Caco-2 (cell line): ENCODE data around the gene USP34. TPM values are rescaled to one million over a fixed set of nuclear protein-coding genes. Genes with fewer than 3 reads are reported as not detected.

Experiments
- BruUV-seq: library from RNA; stranded (reverse); fragments of 400-500 nt; replicated peaks from 2 replicates; lab custom pipeline; 2021; lab: Mats Ljungman, UMichigan
- CTCF ChIA-PET: fragments of 300-600 bp; sonication (Branson Sonifier 250); formaldehyde crosslinking; loops from one replicate; lab custom pipeline; 2022; ENCODE audit warnings: antibody characterized with exemption; lab: Charles Lee
- POLR2A ChIA-PET: fragments of 300-600 bp; sonication (Branson Sonifier 250); formaldehyde crosslinking; loops from one replicate; lab custom pipeline; 2022; ENCODE audit warnings: antibody characterized with exemption; lab: Charles Lee
- DNase-seq, 2 experiments: peaks; one replicate each; pipeline versions ENCODE4 v3.0.0 to v3.0.0-alpha.2; 2020 to 2022
- H3K27me3 ChIP-seq: replicated peaks from 2 replicates; pipeline ENCODE4 v1.6.0; 2011; ENCODE audit warnings: low read length; ENCODE audit not compliant: control insufficient read depth, insufficient read depth
- H3K36me3 ChIP-seq: 2 replicates; pipeline ENCODE4 v1.5.1; 2011; ENCODE audit warnings: low read length; ENCODE audit not compliant: control insufficient read depth, insufficient read depth
- H3K4me1 ChIP-seq: fragments of 250-450 bp; sonication (Bioruptor Pico); 2 replicates; pipeline ENCODE4 v1.5.1; 2020; ENCODE audit warnings: mild to moderate bottlenecking
- H3K4me3 ChIP-seq: 2 replicates; pipeline ENCODE4 v1.5.1; 2011; ENCODE audit warnings: low read depth, mild to moderate bottlenecking, control low read depth, low read length
- H3K9me3 ChIP-seq: fragments of 250-450 bp; sonication (Bioruptor Pico); 2 replicates; pipeline ENCODE4 v1.5.1; 2020; ENCODE audit warnings: mild to moderate bottlenecking, moderate library complexity
- H3K27ac Mint-ChIP-seq: one replicate; pipeline ENCODE4 v1.8.0; 2022; ENCODE audit warnings: mixed read lengths; ENCODE audit not compliant: unreplicated experiment
- H3K27me3 Mint-ChIP-seq: one replicate; pipeline ENCODE4 v1.8.0; 2022; ENCODE audit warnings: mixed read lengths; ENCODE audit not compliant: insufficient read depth, unreplicated experiment
- H3K36me3 Mint-ChIP-seq: one replicate; pipeline ENCODE4 v1.8.0; 2022; ENCODE audit warnings: mild to moderate bottlenecking, mixed read lengths; ENCODE audit not compliant: insufficient read depth, unreplicated experiment
- H3K4me1 Mint-ChIP-seq: one replicate; pipeline ENCODE4 v1.8.0; 2022; ENCODE audit warnings: low read depth, mixed read lengths; ENCODE audit not compliant: unreplicated experiment
- H3K4me3 Mint-ChIP-seq: one replicate; pipeline ENCODE4 v1.8.0; 2022; ENCODE audit warnings: mild to moderate bottlenecking, moderate library complexity, mixed read lengths; ENCODE audit not compliant: unreplicated experiment
- H3K9me3 Mint-ChIP-seq: one replicate; pipeline ENCODE4 v1.8.0; 2022; ENCODE audit warnings: mixed read lengths; ENCODE audit not compliant: unreplicated experiment
- CTCF ChIP-seq, 2 experiments: fragments of 200-600 bp in 1 of 2; IDR thresholded peaks; 1 replicate in 1 of 2; 2 replicates in 1 of 2; pipeline versions ENCODE4 v1.5.1 to v1.8.0; 2011 to 2022; ENCODE audit warnings: antibody characterized with exemption in 1 of 2, control low read depth in 1 of 2, inconsistent platforms in 1 of 2, low read depth in 1 of 2, low read length in 1 of 2, mild to moderate bottlenecking in 1 of 2, moderate library complexity in 1 of 2; ENCODE audit not compliant: insufficient read depth in 1 of 2, severe bottlenecking in 1 of 2, unreplicated experiment in 1 of 2
- intact Hi-C: fragments of 100-400 bp; cut with micrococcal nuclease; formaldehyde crosslinking; loops from one replicate; pipeline ENCODE4 v1.10.0; 2022; ENCODE audit not compliant: unreplicated experiment
- total RNA-seq: library from RNA; stranded (reverse); gene quantifications from 2 replicates; pipeline ENCODE4 v1.2.3, GENCODE V29; 2022

The USP34 gene
- total RNA-seq, 1 experiment from 2014 or later = 100 TPM

GRCh38 chr2:61512768-61513398 is 42.0 kb upstream of the USP34 start:
- peaks cover 97% of the 10 kb centered on the region for H3K36me3 Mint-ChIP-seq
- BruUV-seq = no TSS peak
- POLR2A ChIA-PET = no interaction called here
- Histone ChIP-seq H3K4me3 (no peak overlapping the region), H3K9me3 (no peaks in the 10 kb centered on the region), H3K36me3 (peaks cover 3% of the 10 kb centered on the region), H3K4me1 (peaks cover 19% of the 10 kb centered on the region; the same call in 1 of the 2 replicates), H3K27me3 (no peaks in the 10 kb centered on the region)
- H3K4me1 Mint-ChIP-seq = no peaks in the 10 kb centered on the region
- no peaks in the 10 kb centered on the region for H3K27me3 Mint-ChIP-seq
- DNase-seq = no peak
- H3K27ac Mint-ChIP-seq = no peak overlapping the region
- TF ChIP-seq CTCF (IDR thresholded peaks at IDR 0.05; ENCODE audit: insufficient read depth in 1 of 2, low read depth in 1 of 2, low read length in 1 of 2, severe bottlenecking in 1 of 2, unreplicated experiment in 1 of 2) = no peak
- no peaks in the 10 kb centered on the region for H3K9me3 Mint-ChIP-seq
- no peak overlapping the region for H3K4me3 Mint-ChIP-seq
- intact Hi-C loops = no loop called here
- CTCF ChIA-PET = no interaction called here

GRCh38 chr2:61510674-61511671 is 40.1 kb upstream of the USP34 start:
- intact Hi-C loops = no loop called here
- BruUV-seq = no TSS peak
- H3K27ac Mint-ChIP-seq = no peak overlapping the region
- peaks cover 3% of the 10 kb centered on the region for H3K36me3 ChIP-seq
- H3K9me3 Mint-ChIP-seq = no peaks in the 10 kb centered on the region
- peaks cover 19% of the 10 kb centered on the region; the same call in 1 of the 2 replicates for H3K4me1 ChIP-seq
- no peaks in the 10 kb centered on the region for H3K4me1 Mint-ChIP-seq
- ChIA-PET POLR2A (interaction anchor here (0.6 kb wide), 1 partner anchor 100 kb away, joined by 5 read pairs; no protein-coding TSS in a partner anchor), CTCF (no interaction called here)
- H3K9me3 ChIP-seq = no peaks in the 10 kb centered on the region
- peak; percentile 55 to 56 for DNase-seq
- TF ChIP-seq CTCF (IDR thresholded peaks at IDR 0.05; ENCODE audit: insufficient read depth in 1 of 2, low read depth in 1 of 2, low read length in 1 of 2, severe bottlenecking in 1 of 2, unreplicated experiment in 1 of 2) = no peak
- peaks cover 97% of the 10 kb centered on the region for H3K36me3 Mint-ChIP-seq
- H3K27me3 ChIP-seq = no peaks in the 10 kb centered on the region
- no peak overlapping the region for H3K4me3 ChIP-seq
- H3K4me3 Mint-ChIP-seq = no peak overlapping the region
- H3K27me3 Mint-ChIP-seq = no peaks in the 10 kb centered on the region

- no peak for TF ChIP-seq CTCF (IDR thresholded peaks at IDR 0.05; ENCODE audit: insufficient read depth in 1 of 2, low read depth in 1 of 2, low read length in 1 of 2, severe bottlenecking in 1 of 2, unreplicated experiment in 1 of 2)
- no TSS peak for BruUV-seq
- Histone ChIP-seq H3K36me3 (peaks cover 3% of the 10 kb centered on the region), H3K4me3 (no peak overlapping the region), H3K4me1 (no peaks in the 10 kb centered on the region), H3K27me3 (no peaks in the 10 kb centered on the region), H3K9me3 (no peaks in the 10 kb centered on the region)
- no peak for DNase-seq
- intact Hi-C loops = no loop called here
- POLR2A ChIA-PET = no interaction called here
- peaks cover 91% of the 10 kb centered on the region for H3K36me3 Mint-ChIP-seq
- CTCF ChIA-PET = no interaction called here
- H3K4me3 Mint-ChIP-seq = no peak overlapping the region
- no peaks in the 10 kb centered on the region for H3K4me1 Mint-ChIP-seq
- H3K27ac Mint-ChIP-seq = no peak overlapping the region
- H3K9me3 Mint-ChIP-seq = no peaks in the 10 kb centered on the region
- no peaks in the 10 kb centered on the region for H3K27me3 Mint-ChIP-seq
Measured at GRCh38 chr2:61504949-61505348, 34.1 kb upstream of the USP34 start.
